DOHH2 (cell line): Measurements from ENCODE around the gene RIPK1.

Source experiments
- CTCF ChIP-seq: fragments of 200-600 bp; sonication (generic); IDR thresholded peaks from one replicate; pipeline ENCODE4 v1.5.1; 2014; ENCODE audit warnings: antibody characterized with exemption, mild to moderate bottlenecking, low read depth, low read length; ENCODE audit not compliant: poor library complexity, severe bottlenecking
- EZH2phosphoT487 ChIP-seq: fragments of 200-600 bp; sonication (generic); IDR thresholded peaks from 2 replicates; pipeline ENCODE4 v1.6.1; 2017; ENCODE audit warnings: borderline replicate concordance, mild to moderate bottlenecking, antibody characterized with exemption, low read length, moderate library complexity, mixed read lengths

DNA sequence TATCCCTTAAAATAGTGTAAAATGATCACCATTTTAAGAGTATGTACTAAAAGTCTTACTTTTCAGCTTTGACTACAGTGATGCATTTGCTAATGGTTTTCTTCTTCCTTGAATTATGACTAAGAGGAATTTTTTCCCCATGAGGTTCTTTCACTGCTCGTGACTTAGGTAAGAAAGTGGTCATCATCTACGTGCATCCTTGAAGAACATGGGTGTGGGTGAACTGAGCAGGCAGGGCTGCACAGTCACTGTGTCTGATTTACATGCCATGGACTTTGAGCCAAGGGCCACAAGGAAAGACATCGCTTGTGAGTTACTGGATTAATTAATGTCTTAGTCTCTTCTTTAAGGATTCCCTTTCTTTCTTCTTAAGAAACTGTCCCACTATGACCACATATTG, 35.3 kb upstream of the RIPK1 start:
- TF ChIP-seq CTCF (no peak), EZH2phosphoT487 (no peak)
